C4-2B (cell line): Measurements from ENCODE around the gene UBN1.

Source experiments
- ZFX ChIP-seq: fragments of 450-650 bp; IDR thresholded peaks from 2 replicates; pipeline ENCODE4 v1.6.1; 2017
- TF ChIP-seq, protein P1 (sequence below): fragments of 450-650 bp; conservative IDR thresholded peaks from 2 replicates; pipeline ENCODE4 v1.5.1; 2017; ENCODE audit warnings: mild to moderate bottlenecking

DNA sequence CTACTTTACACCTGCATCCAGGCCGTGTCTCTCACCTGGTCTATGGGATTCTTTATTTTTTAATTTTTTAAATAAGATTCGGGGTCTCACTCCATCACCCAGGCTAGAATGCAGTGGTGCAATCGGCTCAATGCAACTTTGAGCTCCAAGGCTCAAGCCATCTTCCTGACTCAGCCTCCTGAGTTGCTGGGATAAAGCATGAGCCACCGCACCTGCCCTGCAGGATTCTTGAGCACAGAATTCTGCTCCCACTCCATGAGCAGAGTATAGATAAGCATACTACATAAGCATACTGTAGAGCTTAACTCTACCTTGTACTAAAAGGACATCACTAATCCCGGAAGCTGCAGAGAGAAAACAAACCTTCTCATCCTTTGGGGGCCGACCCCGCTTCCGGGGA is 15.7 kb upstream of the UBN1 start:
- TF ChIP-seq, protein P1, sequence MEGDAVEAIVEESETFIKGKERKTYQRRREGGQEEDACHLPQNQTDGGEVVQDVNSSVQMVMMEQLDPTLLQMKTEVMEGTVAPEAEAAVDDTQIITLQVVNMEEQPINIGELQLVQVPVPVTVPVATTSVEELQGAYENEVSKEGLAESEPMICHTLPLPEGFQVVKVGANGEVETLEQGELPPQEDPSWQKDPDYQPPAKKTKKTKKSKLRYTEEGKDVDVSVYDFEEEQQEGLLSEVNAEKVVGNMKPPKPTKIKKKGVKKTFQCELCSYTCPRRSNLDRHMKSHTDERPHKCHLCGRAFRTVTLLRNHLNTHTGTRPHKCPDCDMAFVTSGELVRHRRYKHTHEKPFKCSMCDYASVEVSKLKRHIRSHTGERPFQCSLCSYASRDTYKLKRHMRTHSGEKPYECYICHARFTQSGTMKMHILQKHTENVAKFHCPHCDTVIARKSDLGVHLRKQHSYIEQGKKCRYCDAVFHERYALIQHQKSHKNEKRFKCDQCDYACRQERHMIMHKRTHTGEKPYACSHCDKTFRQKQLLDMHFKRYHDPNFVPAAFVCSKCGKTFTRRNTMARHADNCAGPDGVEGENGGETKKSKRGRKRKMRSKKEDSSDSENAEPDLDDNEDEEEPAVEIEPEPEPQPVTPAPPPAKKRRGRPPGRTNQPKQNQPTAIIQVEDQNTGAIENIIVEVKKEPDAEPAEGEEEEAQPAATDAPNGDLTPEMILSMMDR: no peak
- TF ChIP-seq ZFX: no peak
